CD4-positive, alpha-beta T cell treated with Interleukin-21 for 1 hour (primary cell): ENCODE results near the gene APOBEC3A.
"Not testable (repeated sequence)": the region's sequence is repeated elsewhere in the genome, so short reads cannot be mapped to it uniquely, and the experiment has no call there.

Source experiments
- DNase-seq: peaks from one replicate; pipeline ENCODE4 v3.0.0-alpha.2; 2020

Gene APOBEC3A

DNA sequence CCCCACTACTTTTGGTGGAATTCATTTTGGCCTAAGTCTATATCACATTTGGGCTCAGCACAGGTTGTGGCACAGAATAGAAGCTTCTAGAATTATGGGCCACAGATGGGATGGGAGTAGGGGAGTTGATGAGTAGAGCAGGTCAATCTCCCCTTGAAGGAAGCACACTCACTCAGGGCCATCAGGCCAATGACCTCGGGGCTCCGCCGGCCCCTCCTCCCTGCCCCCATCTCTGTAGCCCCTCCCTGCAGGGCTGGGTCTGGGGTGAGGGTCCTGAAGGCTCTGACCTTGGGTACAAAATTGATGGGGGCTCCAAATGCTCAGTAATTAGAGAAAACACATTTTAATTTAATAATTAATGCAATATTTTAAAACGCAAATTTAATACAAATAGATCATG lies 3.3 kb downstream of the APOBEC3A start:
- not testable (repeated sequence) for DNase-seq

DNA sequence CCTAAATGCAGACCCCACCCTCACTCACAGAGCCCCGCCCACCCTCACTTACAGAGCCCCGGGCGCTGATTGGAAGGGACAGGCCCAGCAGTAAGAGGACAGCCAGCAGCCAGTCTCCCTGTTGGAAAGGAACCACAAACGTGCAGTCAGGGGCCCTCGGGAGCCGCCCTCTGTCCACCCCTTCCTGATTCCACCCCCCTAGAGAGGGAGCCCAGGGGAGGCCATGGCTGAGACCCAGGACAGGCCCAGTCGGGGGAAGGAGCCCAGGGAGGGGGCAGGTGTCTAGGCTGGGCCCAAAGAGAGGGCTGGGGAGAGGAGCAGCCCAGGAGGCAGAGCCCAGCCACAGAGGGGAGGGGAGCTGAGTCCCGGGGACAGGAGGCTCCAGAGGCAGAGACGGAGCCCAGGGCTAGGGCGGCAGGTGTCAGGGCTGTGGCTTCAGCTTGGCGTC lies 5.9 kb downstream of the APOBEC3A start:
- DNase-seq, result not testable (repeated sequence)

DNA sequence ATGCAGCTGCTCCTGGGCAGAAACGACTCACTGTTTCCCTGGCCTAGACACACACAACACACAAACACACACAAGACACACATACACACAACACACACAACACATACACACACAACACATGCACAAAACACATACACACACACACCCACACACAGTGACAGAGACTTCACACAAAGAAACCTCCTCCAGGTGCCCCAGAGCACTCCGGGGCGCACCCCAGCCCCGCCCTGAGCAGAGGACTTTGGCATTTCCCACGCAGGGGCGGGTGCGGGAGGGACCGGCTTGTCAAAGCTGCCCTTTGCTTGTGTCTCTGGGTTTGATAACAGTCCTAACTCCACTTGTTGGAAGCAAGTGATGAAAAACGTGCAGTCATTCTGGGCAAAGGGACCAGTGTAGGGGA lies 6.5 kb downstream of the APOBEC3A start:
- no peak for DNase-seq

DNA sequence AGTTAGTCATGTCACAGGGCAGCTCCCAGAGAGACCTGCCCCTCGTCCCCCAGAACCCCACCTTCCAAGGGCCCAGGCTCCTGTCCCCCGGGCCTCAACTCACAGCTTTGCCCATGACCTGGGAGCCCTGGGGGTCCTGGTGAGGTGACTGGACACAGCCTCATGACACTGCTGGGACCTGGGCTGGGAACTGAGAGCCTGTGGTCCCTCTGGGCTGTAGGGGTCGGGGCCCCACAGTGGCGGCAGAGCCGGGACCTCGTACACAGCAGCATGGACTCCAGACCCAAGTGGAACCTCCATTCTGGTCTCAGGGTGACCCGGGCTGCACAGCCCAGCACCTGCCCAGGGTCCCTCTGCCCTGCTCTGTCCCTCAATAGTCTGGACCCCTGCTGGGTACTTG lies 6.9 kb downstream of the APOBEC3A start:
- no peak for DNase-seq

DNA sequence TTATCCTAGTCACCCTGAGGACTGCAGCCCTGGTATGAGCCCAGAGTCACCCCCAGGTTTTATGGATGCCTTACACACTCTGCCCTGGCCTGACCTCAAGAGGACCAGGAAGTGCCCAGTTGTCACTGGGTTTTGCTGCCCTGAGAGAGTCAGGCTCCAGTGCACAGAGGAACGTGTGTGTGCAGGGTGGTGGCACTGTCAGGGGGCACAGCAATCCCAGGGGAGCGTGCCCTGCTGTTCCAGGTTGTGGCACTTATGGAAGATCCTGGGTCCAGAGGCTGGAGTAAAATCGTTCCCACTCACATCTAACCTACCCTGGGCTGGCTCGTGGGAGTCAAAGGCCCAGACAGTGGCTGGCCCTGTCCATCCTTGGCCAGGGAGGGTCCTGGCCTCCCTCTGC lies 7.6 kb downstream of the APOBEC3A start:
- DNase-seq, result no peak

DNA sequence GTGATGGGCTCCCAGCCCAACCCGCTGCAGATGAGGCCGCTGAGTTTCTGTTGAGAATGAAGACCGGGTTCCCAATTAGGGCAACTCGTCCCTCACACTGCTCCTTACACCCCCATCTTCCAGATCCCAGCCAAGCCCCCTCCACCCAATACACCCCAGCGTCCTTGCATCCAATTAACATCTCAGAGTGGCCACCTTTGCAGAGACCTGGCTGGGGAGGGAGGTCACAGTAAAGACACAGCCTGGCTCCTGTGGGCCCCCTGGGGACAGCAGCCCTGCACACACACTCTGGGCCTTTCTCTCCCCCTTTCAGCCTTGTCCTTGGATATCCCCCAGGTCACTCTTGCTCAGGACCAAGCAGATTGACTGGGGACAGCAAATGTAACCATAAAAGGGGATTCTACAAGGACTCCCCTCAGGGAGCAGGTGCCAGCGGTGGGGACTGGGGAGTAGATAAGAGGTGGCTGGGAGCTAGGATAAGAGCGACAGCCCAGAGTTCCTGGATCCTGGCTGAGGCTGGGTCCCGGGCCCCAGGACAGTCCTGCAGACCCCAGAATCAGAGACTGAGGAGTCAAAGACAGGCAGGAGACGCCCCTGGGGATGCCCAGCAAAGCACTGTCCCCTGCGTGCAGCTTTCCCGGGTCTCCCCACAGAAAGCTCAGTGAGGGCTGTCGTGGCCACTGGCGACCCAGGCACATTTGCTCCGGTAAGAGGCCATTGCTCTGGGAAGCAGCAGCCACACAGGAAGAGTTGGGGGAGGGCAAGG lies 8.4 kb downstream of the APOBEC3A start:
- DNase-seq, result no peak

DNA sequence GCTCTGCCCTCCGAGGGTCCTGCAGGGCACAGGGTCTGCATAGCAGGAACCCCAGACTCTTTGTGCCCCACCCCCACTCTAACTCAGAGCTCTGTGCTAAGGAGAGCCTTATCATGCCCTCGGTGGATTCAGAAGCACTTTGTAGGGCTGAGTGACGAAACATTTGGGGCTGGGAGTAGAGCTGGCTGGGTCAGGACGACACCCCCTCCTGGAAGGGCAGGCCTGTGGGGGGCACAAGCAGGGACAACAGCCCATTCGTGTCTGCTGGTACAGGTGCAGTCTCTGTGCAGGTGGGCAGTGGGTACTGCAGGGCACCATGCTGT lies 8.9 kb downstream of the APOBEC3A start:
- no peak for DNase-seq

DNA sequence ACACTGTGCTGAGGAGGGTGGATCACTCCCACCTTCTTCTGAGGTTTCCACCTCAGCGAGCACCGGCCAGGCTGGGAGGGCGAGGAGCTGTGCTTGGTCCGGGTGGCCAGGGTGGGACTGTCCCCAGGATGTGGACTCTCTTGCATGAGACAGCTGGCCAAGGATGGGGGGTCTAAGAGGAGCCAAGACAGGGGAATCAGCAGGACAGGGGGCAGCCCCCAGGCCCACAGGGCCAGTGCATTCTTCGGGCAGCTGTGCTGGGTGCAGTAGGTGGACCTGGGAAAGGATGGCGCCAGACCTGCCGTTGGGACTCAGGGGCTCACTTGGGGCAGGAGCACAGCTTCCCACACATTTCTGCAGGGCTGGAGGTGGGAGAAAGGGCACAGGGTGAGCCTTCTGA lies 9.5 kb downstream of the APOBEC3A start:
- DNase-seq, result no peak

DNA sequence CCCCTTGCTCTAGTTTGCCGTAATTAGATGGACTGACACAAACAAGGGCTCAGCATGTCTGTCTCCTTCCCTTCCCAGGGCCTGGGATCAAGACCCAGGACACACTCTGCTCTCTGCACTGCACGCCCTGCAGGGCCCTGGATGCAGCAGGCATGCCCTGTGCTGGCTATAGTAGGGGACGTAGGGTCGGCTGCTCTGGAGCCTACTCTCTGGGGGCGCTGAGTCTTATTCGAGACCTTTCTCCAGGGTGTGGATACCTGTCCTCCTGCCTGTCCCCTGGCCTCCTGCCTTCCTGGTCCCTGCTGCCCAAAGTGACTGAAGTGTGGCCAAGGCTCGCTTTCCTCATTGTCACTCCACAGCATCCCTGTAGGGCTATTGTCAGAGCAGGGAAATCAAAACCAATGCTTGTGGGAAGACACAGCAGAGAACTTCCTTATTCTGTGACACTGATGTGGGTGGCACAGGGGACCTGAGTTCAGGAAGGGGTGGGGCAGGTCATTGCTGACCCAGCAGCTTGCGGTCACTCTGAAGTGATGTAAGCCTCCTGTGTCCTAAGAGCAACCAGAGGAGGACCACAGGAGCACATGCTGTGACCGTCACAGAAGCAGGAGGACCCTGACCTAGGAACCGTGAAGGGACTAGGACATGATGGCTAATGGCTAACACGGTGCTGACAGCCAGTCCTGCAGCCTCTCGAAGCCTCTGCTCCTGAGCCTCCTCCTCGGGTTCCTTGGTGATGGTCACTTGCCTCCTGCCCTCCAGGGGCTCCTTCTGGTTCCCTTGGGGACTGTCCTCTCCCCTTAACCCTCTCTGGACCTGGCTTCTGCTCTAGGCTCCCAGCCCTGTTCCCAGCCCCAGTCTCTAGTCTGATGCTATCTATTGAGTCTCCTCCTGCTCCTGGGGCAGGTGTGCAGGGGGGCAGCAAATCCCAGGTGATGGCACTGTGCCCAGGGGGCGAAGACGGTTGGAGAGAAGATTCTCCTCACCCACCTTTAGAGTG lies 10.3 kb downstream of the APOBEC3A start:
- peak; percentile 24 for DNase-seq

DNA sequence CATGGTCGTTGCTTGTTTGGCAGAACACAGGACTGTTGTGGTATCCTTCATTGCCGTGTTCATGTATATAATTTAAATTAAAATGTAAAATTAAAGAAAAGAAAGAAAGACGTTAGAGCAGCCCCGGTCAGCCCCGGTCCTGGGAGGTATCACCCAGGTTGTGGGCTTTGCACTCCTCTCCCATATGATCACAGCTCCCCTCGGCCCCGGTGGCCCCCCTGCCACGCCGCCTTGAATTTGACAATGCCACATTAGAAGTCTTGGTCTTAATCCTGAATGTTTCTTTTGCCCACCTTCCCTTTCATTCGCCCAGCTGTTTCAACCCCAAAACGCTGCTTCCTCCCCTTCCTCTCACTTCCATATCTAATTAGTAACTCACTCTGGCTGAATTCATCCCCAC lies 11.4 kb downstream of the APOBEC3A start:
- DNase-seq, result no peak

DNA sequence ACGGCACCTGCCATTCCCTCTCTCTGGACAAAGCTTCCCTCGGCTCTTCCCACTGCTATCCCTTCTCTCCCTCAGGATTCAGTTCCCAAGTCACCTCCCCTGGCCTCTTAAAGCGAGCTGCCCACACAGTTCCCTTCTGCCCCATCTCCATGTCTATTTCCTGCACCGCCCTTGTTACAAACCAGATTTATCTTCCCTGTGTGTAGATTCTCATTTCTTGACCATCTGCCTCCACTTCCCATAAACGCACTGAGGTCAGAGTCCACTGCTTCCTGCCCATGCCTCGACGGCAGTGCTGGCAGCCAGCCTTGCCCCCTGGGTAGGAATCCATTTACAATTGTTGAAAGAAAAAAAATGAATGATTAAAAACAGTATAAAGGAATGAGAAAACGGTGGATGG lies 13.1 kb downstream of the APOBEC3A start:
- DNase-seq, result no peak

DNA sequence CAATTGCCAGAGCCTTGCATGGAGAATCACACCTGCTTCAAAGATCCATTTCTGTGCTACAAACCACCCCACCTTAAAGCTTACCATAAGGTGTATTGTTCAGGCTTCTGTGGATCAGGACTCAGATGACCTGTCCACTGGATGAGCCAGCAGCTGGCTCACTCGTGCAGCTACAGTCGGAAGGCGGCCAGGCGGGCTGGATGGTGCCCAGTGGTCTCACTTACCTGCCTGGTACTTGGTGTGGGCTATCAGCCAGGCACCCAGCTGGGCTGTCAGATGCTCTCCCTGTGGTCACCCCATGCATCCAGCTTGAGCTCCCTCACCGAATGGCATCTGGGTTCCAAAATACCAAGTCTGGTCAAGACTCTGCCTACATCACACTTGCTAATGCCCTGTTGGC lies 13.8 kb downstream of the APOBEC3A start:
- no peak for DNase-seq

DNA sequence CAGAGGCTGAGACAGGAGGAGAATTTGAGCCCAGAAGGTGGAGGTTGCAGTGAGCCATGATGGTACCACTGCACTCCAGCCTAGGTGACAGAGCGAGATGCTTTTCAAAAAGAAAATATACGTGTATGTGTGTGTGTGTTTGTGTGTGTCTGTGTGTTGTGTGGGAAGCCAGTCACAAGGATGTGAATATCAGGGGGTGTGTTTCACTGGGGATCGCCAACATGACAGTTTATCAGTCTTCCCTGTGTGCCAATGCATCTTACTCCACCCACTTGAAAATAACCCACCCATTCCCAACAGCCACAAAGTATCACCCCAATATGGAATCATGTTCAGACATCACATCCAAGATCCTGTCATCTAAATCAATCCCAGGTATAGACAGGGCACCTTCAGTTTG lies 14.4 kb downstream of the APOBEC3A start:
- no peak for DNase-seq

DNA sequence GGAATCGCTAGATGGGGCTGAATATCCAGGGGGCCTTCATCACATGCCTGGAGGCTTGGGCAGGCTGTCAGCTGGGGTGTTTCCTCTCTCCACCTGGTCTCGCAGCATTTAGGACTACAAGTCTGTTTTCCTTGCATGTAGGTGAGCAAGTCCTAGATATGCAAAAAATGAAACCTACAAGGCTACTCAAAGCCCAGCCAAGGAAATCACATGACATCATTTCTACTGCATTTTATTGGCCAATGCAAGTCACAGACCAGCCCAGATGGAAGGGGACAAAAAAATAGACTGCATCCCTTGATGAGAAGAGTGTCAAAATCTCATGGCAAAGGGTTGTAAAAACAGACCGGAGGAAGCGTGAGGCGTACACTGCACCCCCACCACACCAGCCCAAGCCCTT lies 15.1 kb downstream of the APOBEC3A start:
- no peak for DNase-seq

DNA sequence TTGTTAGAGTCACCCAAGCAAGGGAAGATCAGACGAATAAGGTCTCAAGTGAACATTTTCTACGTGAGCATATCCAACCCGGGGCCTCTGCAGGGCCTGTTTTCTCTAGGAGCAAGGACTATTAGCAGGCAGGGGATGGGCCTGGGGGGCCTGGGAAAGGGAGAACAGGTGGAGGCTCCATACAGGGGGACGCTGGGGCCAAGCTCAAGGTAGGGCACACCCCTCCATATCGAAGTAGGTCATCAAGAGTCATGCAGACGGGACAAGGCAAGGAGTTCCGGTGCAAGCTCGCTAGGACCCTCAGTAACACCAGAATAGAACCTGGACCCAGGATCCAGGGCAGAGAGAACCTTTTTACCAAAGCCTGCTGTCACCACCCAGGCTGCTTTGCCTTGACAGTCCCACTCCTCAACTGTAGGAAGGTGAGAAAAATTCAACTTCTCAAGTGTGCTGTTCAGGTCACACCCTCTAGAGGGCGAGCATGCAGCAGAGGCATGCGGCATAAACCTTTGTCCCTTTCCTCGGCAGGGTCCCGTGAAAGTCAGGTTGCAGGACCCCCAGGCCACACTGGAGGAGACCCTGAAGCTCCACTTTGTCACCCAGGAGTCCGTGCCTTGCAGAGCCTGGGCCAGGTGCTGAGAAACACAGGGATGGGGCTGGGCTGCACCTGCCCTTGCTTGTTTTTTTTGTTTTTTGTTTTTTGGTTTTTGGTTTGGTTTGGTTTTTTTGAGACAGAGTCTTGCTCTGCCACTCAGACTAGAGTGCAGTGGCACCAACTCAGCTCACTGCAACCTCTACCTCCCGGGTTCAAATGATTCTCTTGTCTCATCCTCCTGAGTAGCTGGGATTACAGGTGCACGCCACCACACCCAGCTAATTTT lies 16.1 kb downstream of the APOBEC3A start:
- peak; percentile 63 for DNase-seq

DNA sequence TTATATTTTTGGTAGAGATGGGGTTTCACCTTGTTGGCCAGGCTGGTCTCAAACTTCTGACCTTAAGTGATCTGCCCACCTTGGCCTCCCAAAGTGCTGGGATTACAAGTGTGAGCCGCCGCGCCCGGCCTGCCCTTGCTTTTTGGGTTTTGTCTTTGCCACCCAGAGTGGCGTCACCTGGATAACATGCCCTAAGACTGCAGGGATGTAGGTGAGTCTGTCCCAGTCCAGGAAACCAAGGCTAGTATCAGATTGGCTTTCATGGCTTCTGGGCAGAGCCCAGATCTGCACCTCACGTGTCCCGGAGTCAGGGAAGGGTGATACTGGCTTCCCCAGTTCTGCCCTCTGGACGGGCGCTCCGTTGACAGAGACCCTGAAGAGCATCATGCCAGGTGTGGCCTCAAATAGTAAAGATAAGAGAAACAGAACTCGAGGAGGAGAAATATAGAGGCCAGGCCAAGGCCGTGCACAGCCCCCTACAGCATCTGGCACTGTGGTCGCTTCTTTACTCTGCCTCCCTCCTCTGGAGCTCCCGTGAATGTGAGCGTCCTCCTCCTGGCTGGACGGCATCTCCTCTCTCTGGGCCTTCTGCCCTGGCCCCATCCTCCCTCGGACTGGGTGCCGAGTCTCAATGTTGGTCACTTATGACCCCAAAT lies 16.9 kb downstream of the APOBEC3A start:
- no peak for DNase-seq

DNA sequence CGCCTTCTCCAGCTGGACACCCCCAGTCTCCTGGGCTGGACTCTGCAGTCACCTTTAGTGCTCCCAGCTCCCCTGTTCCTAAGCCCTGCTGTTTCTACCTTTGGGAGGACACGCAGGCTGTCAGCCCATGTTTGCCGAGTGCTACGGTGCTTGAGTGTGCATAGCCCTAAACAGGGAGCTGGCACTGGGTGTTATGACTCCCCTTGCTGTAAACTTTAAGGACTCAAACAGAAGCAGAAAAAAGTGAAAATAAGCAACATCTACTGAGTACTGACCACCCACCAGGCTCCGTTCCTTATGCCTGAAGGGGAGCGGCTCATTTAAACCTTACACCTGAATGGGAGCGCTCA lies 17.4 kb downstream of the APOBEC3A start:
- no peak for DNase-seq

DNA sequence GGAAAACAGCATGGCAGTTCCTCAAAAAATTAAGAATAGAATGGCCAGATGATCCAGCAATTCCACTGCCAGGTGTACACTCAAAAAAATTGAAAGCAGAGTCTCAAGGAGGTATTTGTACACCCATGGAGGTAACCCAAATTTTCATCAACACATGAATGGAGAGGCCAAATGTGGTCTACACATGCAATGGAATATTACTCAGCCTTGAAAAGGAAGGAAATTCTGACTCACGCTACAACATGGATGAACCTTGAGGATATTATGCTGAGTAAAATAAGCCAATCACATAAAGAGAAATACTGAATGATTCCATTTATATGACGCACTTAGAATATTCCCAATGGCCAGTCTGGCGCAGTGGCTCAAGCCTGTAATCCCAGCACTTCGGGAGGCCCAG lies 19.9 kb downstream of the APOBEC3A start:
- not testable (repeated sequence) for DNase-seq

DNA sequence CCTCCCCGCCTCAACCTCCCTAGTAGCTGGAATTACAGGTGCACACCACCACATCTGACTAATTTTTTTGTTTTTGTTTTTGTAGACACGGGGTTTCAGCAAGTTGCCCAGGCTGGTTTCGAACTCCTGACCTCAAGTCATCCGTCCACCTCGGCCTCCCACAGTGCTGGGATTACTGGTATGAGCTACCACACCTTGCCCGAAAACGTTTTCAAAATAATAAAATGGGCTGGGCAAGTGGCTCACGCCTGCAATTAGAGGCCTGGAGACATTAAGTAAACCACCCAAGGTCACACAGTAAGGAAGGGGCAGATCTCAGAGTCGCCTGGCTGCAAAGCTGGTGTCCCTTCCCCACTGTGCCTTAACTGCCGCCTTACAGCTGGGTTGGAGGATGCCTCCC lies 23.2 kb downstream of the APOBEC3A start:
- not testable (repeated sequence) for DNase-seq

DNA sequence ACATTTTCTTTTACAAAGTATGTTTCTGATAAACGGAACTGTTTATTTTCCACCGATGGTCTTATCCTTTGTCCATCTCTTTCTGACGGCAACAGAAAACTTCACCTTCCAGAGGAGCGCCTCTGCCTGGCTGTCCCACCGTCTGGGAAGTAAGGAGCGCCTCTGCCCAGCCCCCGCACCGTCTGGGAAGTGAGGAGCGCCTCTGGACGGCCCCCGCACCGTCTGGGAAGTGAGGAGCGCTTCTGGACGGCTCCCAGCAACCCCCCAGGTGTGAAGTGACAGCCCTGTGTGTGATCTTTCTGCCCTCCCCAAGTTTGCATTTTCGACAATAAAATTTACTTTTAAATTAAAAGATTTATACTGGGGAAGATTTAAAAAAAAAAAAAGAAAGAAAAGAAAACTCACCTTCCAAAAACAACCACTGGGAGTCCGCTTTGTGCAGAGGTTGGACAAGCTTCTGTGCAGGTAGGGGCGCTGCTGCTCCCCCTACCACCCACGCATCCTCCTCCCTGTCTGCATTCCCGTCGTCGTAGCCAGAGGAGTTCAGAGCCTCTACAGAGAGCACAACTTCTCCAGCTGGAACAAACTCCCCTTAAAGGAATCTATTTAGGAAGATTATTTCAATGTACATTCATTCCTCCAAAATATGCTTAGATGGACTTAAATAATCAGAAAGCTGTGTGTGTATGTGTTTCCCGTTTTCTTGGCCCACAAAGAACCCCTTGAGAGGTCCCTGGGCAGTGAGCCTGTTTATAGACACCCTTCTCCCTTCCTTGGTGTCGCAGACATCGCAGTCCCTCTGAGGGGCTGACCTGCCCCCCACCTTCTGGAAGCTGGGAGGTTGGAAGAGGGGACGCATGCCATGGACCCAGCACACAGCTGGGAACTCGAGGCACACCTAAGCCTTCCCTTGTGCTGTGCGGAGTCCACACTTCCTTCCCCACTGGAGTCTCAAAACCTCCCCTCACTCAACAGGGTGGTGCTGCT lies 23.9 kb downstream of the APOBEC3A start:
- DNase-seq, result no peak
